GM12875 (cell line): Measurements from ENCODE around the gene NDST3.
"Not testable (repeated sequence)": the region's sequence is repeated elsewhere in the genome, so short reads cannot be mapped to it uniquely, and the experiment has no call there.

ENCODE experiments used
- H3K4me3 ChIP-seq: one replicate; pipeline ENCODE4 v1.5.1; 2011; ENCODE audit warnings: low read depth, low read length, control low read depth
- CTCF ChIP-seq: IDR thresholded peaks from 2 replicates; pipeline ENCODE4 v1.5.1; 2011; ENCODE audit warnings: low read depth, mild to moderate bottlenecking, control low read depth, inconsistent platforms, low read length, moderate library complexity, borderline replicate concordance; ENCODE audit not compliant: insufficient read depth

NDST3 gene

DNA sequence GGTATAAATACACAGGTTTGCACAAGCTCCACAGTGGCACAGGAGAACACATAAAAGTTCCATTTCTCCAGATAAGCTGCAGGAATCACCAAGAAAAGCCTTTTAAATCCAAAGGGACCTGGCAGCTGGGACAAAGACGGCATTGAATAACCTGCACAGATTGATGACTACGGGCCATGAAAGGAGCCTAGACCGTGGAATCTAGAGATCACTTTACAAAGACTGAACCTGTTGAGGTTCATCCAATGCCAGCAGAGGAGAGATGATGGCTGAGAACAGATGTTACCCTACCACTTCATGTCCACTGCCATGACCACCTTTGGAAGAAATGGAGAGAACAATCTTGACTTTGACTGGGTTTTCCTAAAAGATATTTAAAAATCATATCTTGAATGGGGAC, 229.8 kb downstream of the NDST3 start:
- H3K4me3 ChIP-seq: no peak overlapping the region
- TF ChIP-seq CTCF: no peak

GRCh38 chr4:118265312-118266144, 231.2 kb downstream of the NDST3 start:
- TF ChIP-seq CTCF: no peak
- no peak overlapping the region for H3K4me3 ChIP-seq

GRCh38 chr4:118266145-118266496, 231.8 kb downstream of the NDST3 start:
- H3K4me3 ChIP-seq: not testable (repeated sequence)

- no peak for TF ChIP-seq CTCF
- no peak overlapping the region for H3K4me3 ChIP-seq
These were observed 234.5 kb downstream of the NDST3 start for GRCh38 chr4:118268780-118269179.

DNA sequence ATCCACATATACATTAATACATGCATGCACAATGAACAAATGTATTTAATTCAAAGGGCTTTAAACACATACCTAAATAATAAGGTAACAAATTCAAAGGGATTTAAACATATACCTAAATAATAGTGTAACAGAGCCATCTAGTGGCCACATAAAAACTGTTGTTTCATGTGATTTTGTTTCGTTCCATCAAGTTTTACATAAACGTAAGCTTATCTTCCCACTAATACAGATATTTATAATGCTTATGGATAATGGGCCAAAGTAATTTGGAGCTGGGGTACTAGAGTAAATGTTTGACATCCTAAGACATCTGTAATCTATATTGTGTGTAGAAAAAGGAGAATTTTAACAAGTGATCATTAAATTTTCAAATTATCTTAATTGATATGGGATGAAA, 236.2 kb downstream of the NDST3 start:
- no peak overlapping the region for H3K4me3 ChIP-seq
- peak; percentile 21; the same call in 1 of the 2 replicates for TF ChIP-seq CTCF

DNA sequence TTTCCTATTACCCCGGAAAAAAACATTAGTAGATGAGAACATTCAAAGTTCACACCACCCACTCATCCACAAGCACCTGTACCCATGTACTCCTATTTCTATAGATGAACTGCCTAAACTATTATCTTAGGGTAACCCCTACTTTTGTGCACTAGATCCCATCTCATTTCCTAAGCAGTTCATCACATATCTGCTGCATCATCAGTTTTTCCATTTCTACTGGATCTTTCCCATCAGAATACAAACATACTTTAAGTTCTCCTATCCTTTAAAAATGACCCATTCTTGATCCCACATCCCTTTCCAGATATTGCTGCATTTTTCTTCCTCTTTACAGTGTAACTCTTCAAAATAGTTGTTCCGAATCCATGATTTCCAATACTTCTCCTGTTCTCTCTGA, 237.5 kb downstream of the NDST3 start:
- TF ChIP-seq CTCF: no peak
- no peak overlapping the region for H3K4me3 ChIP-seq

DNA sequence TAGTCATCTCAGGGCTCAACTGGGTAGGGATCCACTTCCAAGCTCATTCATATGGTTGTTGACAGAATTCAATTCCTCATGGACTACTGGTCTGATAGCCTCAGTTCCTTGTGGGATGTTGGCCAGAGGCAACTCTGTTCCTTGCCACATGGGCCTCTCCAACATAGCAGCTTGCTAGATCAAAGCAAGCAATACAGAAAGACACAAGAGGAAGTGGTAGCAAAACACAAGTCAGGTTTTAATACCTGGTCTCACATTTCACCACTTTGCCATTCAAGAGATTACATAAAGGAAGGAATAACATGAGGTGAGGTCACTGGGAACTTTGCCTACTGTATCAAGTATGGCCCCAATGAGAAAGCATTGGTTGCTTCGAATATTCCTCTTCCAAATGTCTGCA, 239.4 kb downstream of the NDST3 start:
- TF ChIP-seq CTCF: no peak
- H3K4me3 ChIP-seq: no peak overlapping the region
